Ovary (tissue), 9 donors: ENCODE results near the gene RMDN3. TPM values are rescaled to one million over a fixed set of nuclear protein-coding genes. Genes with fewer than 3 reads are reported as not detected.

Source experiments
- DNase-seq, 5 donors: peaks; one replicate each; pipeline ENCODE4 v3.0.0-alpha.2; 2019 to 2020
- H3K27ac ChIP-seq, 2 donors: fragments of 200-600 bp; one replicate each; pipeline versions ENCODE4 v1.5.1 to v1.8.0; 2019 to 2022
- H3K27me3 ChIP-seq: fragments of 200-600 bp; one replicate; pipeline ENCODE4 v1.8.0; 2022
- H3K36me3 ChIP-seq: fragments of 200-600 bp; sonication (generic); one replicate; pipeline ENCODE4 v1.5.1; 2019
- H3K4me1 ChIP-seq: one replicate; pipeline ENCODE4 v1.8.1; 2013; ENCODE audit warnings: mild to moderate bottlenecking, moderate library complexity; ENCODE audit not compliant: insufficient read depth
- H3K4me3 ChIP-seq: fragments of 200-600 bp; sonication (generic); one replicate; pipeline ENCODE4 v1.5.1; 2017
- H3K9me3 ChIP-seq, 2 donors: fragments of 200-600 bp in 1 of 2; sonication (generic) in 1 of 2; one replicate each; pipeline versions ENCODE4 v1.5.1 to v1.8.1; 2013 to 2019; ENCODE audit warnings: mild to moderate bottlenecking in 1 of 2, moderate library complexity in 1 of 2
- EP300 ChIP-seq: sonication (generic); formaldehyde crosslinking; IDR thresholded peaks from one replicate; pipeline ENCODE4 v1.6.1; 2017; ENCODE audit warnings: antibody characterized with exemption
- POLR2A ChIP-seq: fragments of 450-650 bp; IDR thresholded peaks from one replicate; pipeline ENCODE4 v1.6.1; 2017; ENCODE audit warnings: antibody characterized with exemption, mild to moderate bottlenecking, moderate library complexity
- WGBS, 3 donors: extraction: QIAGEN DNeasy Blood & Tissue Kit in 1 of 3; methylation state at CpG; one replicate each; pipeline versions ENCODE4 v1.1.5 to v1.1.7; 2013 to 2017; 5-methylcytosine and 5-hydroxymethylcytosine counted together
- intact Hi-C, 4 donors: fragments of 100-400 bp; cut with DNase I; formaldehyde crosslinking; loops; one replicate each; pipeline versions ENCODE4 v1.11.0 to v1.15.1; 2022 to 2023
- polyA plus RNA-seq, 2 donors: library from polyadenylated mRNA; stranded (reverse); fragments of 200-250 nt in 1 of 2; fragments of 350-450 nt in 1 of 2; fragmentation: Illumina TruSeq in 1 of 2; extraction: RNeasy Lipid Tissue Mini Kit (QIAGEN cat#74804) in 1 of 2; gene quantifications; one replicate each; pipeline ENCODE4 v1.2.3, GENCODE V29; 2013 to 2014
- total RNA-seq, 7 donors: library from RNA; depleted of rRNA in 2 of 7; stranded (reverse); fragments of >200 nt in 2 of 7; fragmentation: NEBNext Ultra II Directional in 3 of 7; extraction: Animal tissue kit (Norgen Biotek cat#: 25700) in 3 of 7; gene quantifications; one replicate each; pipeline versions ENCODE4 v1.1.0 to v1.2.4, GENCODE V29; 2016 to 2023
- TF ChIP-seq, protein P1 (sequence below), 3 donors: fragments of 450-650 bp in 2 of 3; fragments of 200-600 bp in 1 of 3; IDR thresholded peaks; one replicate each; pipeline versions ENCODE4 v1.5.1 to v1.8.0; 2016 to 2022; ENCODE audit warnings: antibody characterized with exemption in 3 of 3, mild to moderate bottlenecking in 1 of 3
- donor health status: DM: no; HTN: no; CAD: no; lungs with moderate emphysema.
- donor health status: DM: no; HTN: no; CAD: no.
- donor health status: Bipolar disorder and iron deficiency.
- donor health status: DM: yes; HTN: yes; CAD: no.
- donor health status: DM: no; HTN: no; CAD: no.
- donor health status: DM: yes; HTN: yes; CAD: no.

The RMDN3 gene
- total and polyA plus RNA-seq, 9 donors = 19.2 to 35.6 (median 23.5) TPM

DNA sequence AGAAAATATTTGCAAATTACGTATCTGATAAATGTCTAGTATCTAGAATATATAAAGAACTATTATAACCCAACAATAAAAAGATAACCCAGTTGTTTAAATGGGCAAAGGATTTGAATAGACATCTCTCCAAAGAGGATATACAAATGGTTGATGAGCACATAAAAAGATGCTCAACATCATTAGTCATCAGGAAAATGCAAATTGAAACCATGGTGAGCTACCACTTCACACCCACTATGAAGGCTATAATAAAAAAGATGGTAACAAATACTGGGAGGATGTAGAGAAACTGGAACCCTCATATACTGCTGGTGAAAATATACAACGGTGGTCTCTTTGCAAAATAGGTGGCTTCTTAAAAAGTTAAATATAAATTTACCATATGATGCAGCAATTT lies 32.1 kb downstream of the RMDN3 start:
- intact Hi-C loops = no loop called here
- WGBS, 3 donors = 86 to 95% (median 90%) methylated on average over 2 of the region's 2 CpGs
- Histone ChIP-seq H3K4me3 (no peak overlapping the region), H3K27ac (no peak overlapping the region), H3K9me3 (no peaks in the 10 kb centered on the region), H3K4me1 (no peaks in the 10 kb centered on the region), H3K27me3 (no peaks in the 10 kb centered on the region), H3K36me3 (no peaks in the 10 kb centered on the region)
- no peak for DNase-seq
- TF ChIP-seq, protein P1, sequence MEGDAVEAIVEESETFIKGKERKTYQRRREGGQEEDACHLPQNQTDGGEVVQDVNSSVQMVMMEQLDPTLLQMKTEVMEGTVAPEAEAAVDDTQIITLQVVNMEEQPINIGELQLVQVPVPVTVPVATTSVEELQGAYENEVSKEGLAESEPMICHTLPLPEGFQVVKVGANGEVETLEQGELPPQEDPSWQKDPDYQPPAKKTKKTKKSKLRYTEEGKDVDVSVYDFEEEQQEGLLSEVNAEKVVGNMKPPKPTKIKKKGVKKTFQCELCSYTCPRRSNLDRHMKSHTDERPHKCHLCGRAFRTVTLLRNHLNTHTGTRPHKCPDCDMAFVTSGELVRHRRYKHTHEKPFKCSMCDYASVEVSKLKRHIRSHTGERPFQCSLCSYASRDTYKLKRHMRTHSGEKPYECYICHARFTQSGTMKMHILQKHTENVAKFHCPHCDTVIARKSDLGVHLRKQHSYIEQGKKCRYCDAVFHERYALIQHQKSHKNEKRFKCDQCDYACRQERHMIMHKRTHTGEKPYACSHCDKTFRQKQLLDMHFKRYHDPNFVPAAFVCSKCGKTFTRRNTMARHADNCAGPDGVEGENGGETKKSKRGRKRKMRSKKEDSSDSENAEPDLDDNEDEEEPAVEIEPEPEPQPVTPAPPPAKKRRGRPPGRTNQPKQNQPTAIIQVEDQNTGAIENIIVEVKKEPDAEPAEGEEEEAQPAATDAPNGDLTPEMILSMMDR (IDR thresholded peaks at IDR 0.05) = no peak
- TF ChIP-seq EP300 = no peak
- no peak for TF ChIP-seq POLR2A

DNA sequence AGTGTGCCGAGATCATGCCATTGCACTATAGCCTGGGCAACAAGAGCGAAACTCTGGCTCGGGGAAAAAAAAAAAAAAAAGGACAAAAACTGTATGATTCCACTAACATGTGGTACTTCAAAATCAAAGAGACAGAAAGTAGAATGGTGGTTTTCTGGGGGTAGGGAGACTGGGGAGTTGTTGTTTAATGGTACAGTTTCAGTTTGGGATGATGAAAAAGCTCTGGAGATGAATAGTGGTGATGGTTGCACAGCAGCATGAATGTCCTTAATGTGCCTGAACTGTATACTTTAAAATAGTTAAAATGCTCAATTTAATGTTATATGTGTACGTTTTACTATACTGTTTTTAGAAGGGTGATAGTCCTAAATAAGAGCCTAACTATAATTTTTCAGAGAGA lies 32.7 kb downstream of the RMDN3 start:
- no peak overlapping the region for H3K4me3 ChIP-seq
- H3K27me3 ChIP-seq = no peaks in the 10 kb centered on the region
- WGBS, 3 donors = 79 to 88% (median 82%) methylated on average over 4 of the region's 4 CpGs
- no peak for DNase-seq
- H3K27ac ChIP-seq = no peak overlapping the region
- intact Hi-C loops = no loop called here
- H3K4me1 ChIP-seq = no peaks in the 10 kb centered on the region
- H3K36me3 ChIP-seq = no peaks in the 10 kb centered on the region
- H3K9me3 ChIP-seq = no peaks in the 10 kb centered on the region
- TF ChIP-seq POLR2A (no peak), EP300 (no peak)
- TF ChIP-seq, protein P1 (IDR thresholded peaks at IDR 0.05) = no peak

DNA sequence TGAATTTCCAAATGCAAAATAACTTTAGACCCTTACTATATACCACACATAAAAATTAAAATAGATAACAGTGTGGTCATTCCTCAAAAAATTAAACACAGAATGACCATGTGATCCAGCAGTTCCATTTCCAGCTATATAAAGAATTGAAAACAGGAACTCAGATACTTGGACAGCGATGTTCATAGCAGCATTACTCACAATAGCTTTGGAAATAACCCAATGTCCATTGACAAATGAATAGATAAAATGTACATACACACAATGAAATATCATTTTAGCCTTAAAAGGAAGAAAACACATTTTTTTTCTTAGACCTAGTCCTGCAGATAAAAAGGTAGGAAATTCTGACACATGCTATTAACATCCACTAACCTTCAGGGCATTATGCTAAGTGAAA lies 33.4 kb downstream of the RMDN3 start:
- no peak overlapping the region for H3K27ac ChIP-seq
- intact Hi-C loops = no loop called here
- no peaks in the 10 kb centered on the region for H3K4me1 ChIP-seq
- 68 to 74% (median 69%) methylated on average over 1 of the region's 1 CpG for WGBS, 3 donors
- DNase-seq = no peak
- no peaks in the 10 kb centered on the region for H3K36me3 ChIP-seq
- TF ChIP-seq EP300 (no peak), POLR2A (no peak)
- TF ChIP-seq, protein P1 (IDR thresholded peaks at IDR 0.05) = no peak
- H3K9me3 ChIP-seq = no peaks in the 10 kb centered on the region
- no peak overlapping the region for H3K4me3 ChIP-seq
- H3K27me3 ChIP-seq = no peaks in the 10 kb centered on the region

DNA sequence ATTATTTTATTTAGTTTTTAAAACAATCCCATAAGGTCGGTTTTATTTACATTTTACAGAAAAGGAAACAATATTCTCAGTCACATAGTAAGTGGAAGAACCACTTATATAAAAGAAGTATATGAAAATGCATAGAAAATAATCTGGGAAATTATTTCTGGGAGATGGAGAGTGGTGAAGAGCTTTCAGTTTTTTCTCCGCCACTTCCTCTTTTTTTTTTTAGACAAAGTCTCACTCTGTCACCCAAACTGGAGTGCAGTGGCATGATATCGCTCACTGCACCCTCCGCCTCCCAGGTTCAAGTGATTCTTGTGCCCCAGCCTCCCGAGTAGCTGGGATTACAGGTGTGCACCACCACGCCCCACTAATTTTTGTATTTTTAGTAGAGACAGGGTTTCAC lies 38.9 kb downstream of the RMDN3 start:
- no peak overlapping the region for H3K4me3 ChIP-seq
- TF ChIP-seq EP300 = no peak
- TF ChIP-seq, protein P1 (IDR thresholded peaks at IDR 0.05) = no peak
- no peak for TF ChIP-seq POLR2A
- no peaks in the 10 kb centered on the region for H3K9me3 ChIP-seq
- no peaks in the 10 kb centered on the region for H3K36me3 ChIP-seq
- intact Hi-C loops = no loop called here
- no peaks in the 10 kb centered on the region for H3K27me3 ChIP-seq
- no peak overlapping the region for H3K27ac ChIP-seq
- DNase-seq = no peak
- H3K4me1 ChIP-seq = no peaks in the 10 kb centered on the region
- 86 to 91% (median 89%) methylated on average over 6 of the region's 6 CpGs for WGBS, 3 donors

DNA sequence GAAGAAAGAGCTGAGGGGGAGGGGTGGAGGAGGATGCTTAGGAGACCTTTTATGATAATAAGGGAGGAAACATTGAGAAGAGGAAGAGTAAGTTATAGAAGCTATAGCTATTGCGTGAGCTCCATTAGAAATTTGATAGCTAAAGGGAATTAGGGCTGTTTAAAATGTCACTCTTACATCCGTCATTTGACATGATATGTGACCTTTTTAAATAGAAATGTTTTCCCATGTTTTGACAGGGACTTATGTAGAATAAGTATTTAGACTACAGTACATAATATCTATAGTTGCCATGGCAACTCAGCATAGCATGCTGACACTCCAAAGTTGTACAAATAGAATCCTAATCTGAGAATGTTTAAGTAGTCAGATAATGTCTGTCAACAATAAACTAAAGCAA lies 40.9 kb downstream of the RMDN3 start:
- intact Hi-C loops = loop anchor here in 1 of 4 donors (5.0 kb wide), 1 partner anchor 1398 kb away; no protein-coding TSS in a partner anchor
- H3K4me3 ChIP-seq = no peak overlapping the region
- H3K4me1 ChIP-seq = no peaks in the 10 kb centered on the region
- H3K27me3 ChIP-seq = no peaks in the 10 kb centered on the region
- whole genome bisulfite sequencing, 3 donors = 50 to 68% (median 67%) methylated on average over 2 of the region's 2 CpGs
- TF ChIP-seq POLR2A (no peak), EP300 (no peak)
- TF ChIP-seq, protein P1 (IDR thresholded peaks at IDR 0.05) = no peak
- no peak overlapping the region for H3K27ac ChIP-seq
- H3K36me3 ChIP-seq = no peaks in the 10 kb centered on the region
- H3K9me3 ChIP-seq = no peaks in the 10 kb centered on the region
- DNase-seq = no peak
